ENCODE results near the gene ZNF598. TPM values are rescaled to one million over a fixed set of nuclear protein-coding genes. Genes with fewer than 3 reads are reported as not detected.
A peak's percentile ranks its signal among the peaks of the same experiment; 100 is the strongest.

The ZNF598 gene
- total RNA-seq, 4 donors from 2014 or later: 31.3 to 56.1 (median 40.9) TPM

GRCh38 chr16:2026461-2027023 is 16.9 kb upstream of the ZNF598 start, which contains the start of gene NHERF2:
NHERF2 (plus strand) TSS chr16:2026902; CDS start chr16:2027006, 104 bp downstream.
- Histone ChIP-seq H3K4me1 (peaks cover 39 to 87% (median 45%) of the 10 kb centered on the region in 3 donors), H3K36me3 (peaks cover 0 to 6% (median 0%) of the 10 kb centered on the region in 3 donors), H3K9me3 (no peaks in the 10 kb centered on the region), H3K27ac (peak within 1 kb of the TSS; percentile 68 to 86 (median 80)), H3K27me3 (peaks cover 0 to 19% (median 0%) of the 10 kb centered on the region in 4 donors), H3K4me3 (peak within 1 kb of the TSS; percentile 51 to 90 (median 63))
- 21% methylated on average over 4 of the region's 59 CpGs; no CpG with 5 or more reads in 1 of the 2 donors for WGBS, 2 donors
- intact Hi-C loops (cut with DNase I): no loop called here
- TF ChIP-seq CTCF (IDR thresholded peaks at IDR 0.05) (no peak), POLR2A (IDR thresholded peaks at IDR 0.05) (no peak)
- DNase-seq: no peak

GRCh38 chr16:2025878-2026460 is 16.3 kb upstream of the ZNF598 start:
- Histone ChIP-seq H3K9me3 (no peaks in the 10 kb centered on the region), H3K27me3 (peaks cover 0 to 25% (median 0%) of the 10 kb centered on the region in 4 donors), H3K4me3 (peak overlapping the region; percentile 51 to 90 (median 63)), H3K27ac (peak overlapping the region; percentile 42 to 86 (median 80)), H3K4me1 (peaks cover 37 to 81% (median 39%) of the 10 kb centered on the region in 3 donors), H3K36me3 (peaks cover 0 to 6% (median 0%) of the 10 kb centered on the region in 3 donors)
- TF ChIP-seq CTCF (IDR thresholded peaks at IDR 0.05) (no peak), POLR2A (IDR thresholded peaks at IDR 0.05) (no peak)
- no peak for DNase-seq
- intact Hi-C loops (cut with DNase I): no loop called here
- WGBS, 2 donors: 85 to 86% methylated on average over 6 to 10 of the region's 16 CpGs

DNA sequence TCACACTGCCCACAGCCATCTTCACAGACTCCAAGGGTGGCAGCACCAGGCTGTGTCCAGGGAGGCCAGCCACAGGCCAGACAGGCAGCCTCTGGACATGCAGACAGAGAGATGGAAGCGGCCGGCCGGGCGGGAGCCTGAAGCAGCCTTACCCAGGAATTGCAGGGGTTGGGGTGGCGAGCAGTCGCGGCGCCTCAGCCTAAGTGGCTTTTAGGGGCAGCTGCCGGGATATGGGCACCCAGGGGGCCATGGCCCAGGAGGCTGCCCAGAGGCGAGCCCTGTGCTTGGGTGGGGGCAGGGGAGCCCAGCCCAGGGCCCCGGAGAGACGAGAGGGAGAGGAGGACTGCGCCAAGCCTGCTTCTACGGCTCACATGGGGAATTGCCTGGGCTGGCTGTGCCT is 15.6 kb upstream of the ZNF598 start:
- Histone ChIP-seq H3K36me3 (peaks cover 0 to 6% (median 0%) of the 10 kb centered on the region in 3 donors), H3K4me1 (peaks cover 40 to 81% (median 42%) of the 10 kb centered on the region in 3 donors), H3K27me3 (peaks cover 0 to 32% (median 6%) of the 10 kb centered on the region in 4 donors), H3K9me3 (no peaks in the 10 kb centered on the region), H3K27ac (no peak overlapping the region), H3K4me3 (no peak overlapping the region)
- no peak for DNase-seq
- TF ChIP-seq CTCF (IDR thresholded peaks at IDR 0.05) (no peak), POLR2A (IDR thresholded peaks at IDR 0.05) (no peak)
- WGBS, 2 donors: 82 to 100% methylated on average over 2 to 12 of the region's 14 CpGs
- intact Hi-C loops (cut with DNase I): no loop called here

GRCh38 chr16:2024032-2024420 is 14.4 kb upstream of the ZNF598 start:
- peaks cover 3 to 44% (median 11%) of the 10 kb centered on the region in 4 donors for H3K27me3 ChIP-seq
- intact Hi-C loops (cut with DNase I): loop anchor here (5.0 kb wide), 1 partner anchor 118 kb away; no protein-coding TSS in a partner anchor
- H3K36me3 ChIP-seq: no peaks in the 10 kb centered on the region
- no peak for TF ChIP-seq POLR2A (IDR thresholded peaks at IDR 0.05)
- TF ChIP-seq CTCF (IDR thresholded peaks at IDR 0.05): no peak
- H3K9me3 ChIP-seq: no peaks in the 10 kb centered on the region
- no peak for DNase-seq
- 88 to 91% methylated on average over 12 of the region's 12 CpGs for WGBS, 2 donors
- peak overlapping the region; percentile 29 to 85 (median 78) for H3K27ac ChIP-seq
- H3K4me1 ChIP-seq: peaks cover 41 to 80% (median 51%) of the 10 kb centered on the region in 3 donors
- H3K4me3 ChIP-seq: peak overlapping the region in 2 of 4 donors; percentile 32 to 61
